Measurements from ENCODE around the gene SHROOM2. TPM values are rescaled to one million over a fixed set of nuclear protein-coding genes. Genes with fewer than 3 reads are reported as not detected.

The SHROOM2 gene
- total and polyA plus RNA-seq, 7 donors = 0.71 to 3.0 (median 1.8) TPM

DNA sequence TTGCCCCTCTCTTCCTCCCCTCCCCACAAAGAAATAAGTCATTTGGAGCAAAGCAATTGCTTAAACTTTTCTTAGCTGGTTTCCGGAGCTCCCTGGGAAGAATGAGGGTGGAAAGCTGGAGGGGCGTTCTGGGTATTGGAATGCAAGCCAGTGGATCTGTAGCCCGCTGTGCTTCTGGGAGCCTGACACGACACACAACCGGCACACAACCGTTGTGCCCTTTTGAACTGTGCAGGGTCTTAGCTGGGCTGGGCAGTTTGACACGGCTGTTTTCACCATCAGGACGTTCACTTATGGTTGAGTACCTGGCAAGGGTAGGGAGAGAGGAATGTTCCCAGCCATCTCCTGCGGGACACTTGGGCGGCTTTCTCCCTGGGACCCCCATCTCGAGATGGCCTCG lies 38.3 kb downstream of the SHROOM2 start:
- intact Hi-C loops (cut with DNase I) = no loop called here
- Histone ChIP-seq H3K27me3 (no peaks in the 10 kb centered on the region), H3K9me3 (no peaks in the 10 kb centered on the region), H3K4me3 (no peak overlapping the region), H3K4me1 (no peaks in the 10 kb centered on the region), H3K27ac (no peak overlapping the region), H3K36me3 (no peaks in the 10 kb centered on the region)
- 77 to 90% methylated on average over 12 of the region's 12 CpGs for WGBS, 2 donors
- TF ChIP-seq EP300 (IDR thresholded peaks at IDR 0.05) = no peak
- DNase-seq = no peak

DNA sequence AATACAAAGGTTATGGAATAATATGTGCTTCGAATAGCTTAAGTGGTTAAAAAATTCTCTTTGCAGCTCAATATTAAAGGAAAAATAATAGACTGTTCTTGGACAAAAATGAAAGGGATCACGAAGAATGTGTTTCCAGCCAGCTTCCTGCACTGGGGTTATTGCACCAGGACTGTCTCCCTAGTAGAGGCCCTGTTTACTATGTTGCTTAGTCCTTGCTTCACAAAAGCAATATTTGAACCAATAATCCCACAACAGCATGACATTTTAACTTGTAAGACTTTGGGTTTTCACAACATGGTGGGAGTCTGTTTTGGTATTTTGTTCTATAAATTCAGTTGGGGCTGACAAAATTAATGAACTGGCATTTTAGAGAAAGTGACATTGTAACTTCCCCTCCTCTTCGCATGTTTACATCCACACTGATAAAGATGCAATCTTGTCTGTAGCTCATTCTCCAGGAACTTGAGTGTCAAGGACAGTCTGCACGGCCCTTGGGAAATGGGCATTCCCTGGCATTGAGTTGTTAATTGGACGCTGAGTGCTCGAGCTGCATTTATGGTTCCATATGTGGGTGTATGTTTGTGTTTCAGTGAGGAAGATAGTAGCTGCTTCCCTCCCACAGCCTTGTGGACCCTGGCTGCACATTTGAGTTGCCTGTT lies 39.0 kb downstream of the SHROOM2 start:
- H3K4me1 ChIP-seq = no peaks in the 10 kb centered on the region
- H3K36me3 ChIP-seq = no peaks in the 10 kb centered on the region
- TF ChIP-seq EP300 (IDR thresholded peaks at IDR 0.05) (no peak), POLR2A (IDR thresholded peaks at IDR 0.05) (no peak), POLR2AphosphoS5 (IDR thresholded peaks at IDR 0.05) (no peak)
- TF ChIP-seq, protein P1, sequence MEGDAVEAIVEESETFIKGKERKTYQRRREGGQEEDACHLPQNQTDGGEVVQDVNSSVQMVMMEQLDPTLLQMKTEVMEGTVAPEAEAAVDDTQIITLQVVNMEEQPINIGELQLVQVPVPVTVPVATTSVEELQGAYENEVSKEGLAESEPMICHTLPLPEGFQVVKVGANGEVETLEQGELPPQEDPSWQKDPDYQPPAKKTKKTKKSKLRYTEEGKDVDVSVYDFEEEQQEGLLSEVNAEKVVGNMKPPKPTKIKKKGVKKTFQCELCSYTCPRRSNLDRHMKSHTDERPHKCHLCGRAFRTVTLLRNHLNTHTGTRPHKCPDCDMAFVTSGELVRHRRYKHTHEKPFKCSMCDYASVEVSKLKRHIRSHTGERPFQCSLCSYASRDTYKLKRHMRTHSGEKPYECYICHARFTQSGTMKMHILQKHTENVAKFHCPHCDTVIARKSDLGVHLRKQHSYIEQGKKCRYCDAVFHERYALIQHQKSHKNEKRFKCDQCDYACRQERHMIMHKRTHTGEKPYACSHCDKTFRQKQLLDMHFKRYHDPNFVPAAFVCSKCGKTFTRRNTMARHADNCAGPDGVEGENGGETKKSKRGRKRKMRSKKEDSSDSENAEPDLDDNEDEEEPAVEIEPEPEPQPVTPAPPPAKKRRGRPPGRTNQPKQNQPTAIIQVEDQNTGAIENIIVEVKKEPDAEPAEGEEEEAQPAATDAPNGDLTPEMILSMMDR (IDR thresholded peaks at IDR 0.05) = no peak
- DNase-seq = no peak
- H3K27ac ChIP-seq = no peak overlapping the region
- 64 to 67% methylated on average over 6 of the region's 6 CpGs for WGBS, 2 donors
- no peak overlapping the region for H3K4me3 ChIP-seq
- intact Hi-C loops (cut with DNase I) = no loop called here
- H3K27me3 ChIP-seq = no peaks in the 10 kb centered on the region
- H3K9me3 ChIP-seq = no peaks in the 10 kb centered on the region

DNA sequence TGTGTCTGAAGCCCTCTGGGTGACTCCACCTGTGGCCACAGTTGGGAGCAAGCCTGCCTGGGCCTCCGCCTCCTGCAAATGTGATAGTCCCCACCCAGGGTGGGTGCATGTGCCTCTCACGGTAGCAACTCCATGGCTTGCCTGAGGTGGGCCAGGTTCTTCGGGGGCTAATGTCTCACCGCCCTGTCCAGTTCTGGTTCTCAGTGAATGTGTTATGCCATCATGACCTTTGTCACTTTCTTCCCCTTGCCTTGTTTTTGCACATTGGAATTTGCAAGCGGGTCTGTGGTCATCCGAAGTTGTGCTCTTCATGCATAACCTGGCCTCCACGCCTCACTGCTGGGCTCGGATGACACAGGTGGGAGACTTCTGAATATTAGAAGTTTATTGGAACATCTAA lies 39.7 kb downstream of the SHROOM2 start:
- intact Hi-C loops (cut with DNase I) = no loop called here
- TF ChIP-seq, protein P1 (IDR thresholded peaks at IDR 0.05) = no peak
- TF ChIP-seq EP300 (IDR thresholded peaks at IDR 0.05) (no peak), POLR2A (IDR thresholded peaks at IDR 0.05) (no peak), POLR2AphosphoS5 (IDR thresholded peaks at IDR 0.05) (no peak)
- no peak for DNase-seq
- Histone ChIP-seq H3K9me3 (no peaks in the 10 kb centered on the region), H3K27me3 (no peaks in the 10 kb centered on the region), H3K4me1 (no peaks in the 10 kb centered on the region), H3K36me3 (no peaks in the 10 kb centered on the region), H3K4me3 (no peak overlapping the region), H3K27ac (no peak overlapping the region)
- WGBS, 2 donors = 95% methylated on average over 8 of the region's 8 CpGs

DNA sequence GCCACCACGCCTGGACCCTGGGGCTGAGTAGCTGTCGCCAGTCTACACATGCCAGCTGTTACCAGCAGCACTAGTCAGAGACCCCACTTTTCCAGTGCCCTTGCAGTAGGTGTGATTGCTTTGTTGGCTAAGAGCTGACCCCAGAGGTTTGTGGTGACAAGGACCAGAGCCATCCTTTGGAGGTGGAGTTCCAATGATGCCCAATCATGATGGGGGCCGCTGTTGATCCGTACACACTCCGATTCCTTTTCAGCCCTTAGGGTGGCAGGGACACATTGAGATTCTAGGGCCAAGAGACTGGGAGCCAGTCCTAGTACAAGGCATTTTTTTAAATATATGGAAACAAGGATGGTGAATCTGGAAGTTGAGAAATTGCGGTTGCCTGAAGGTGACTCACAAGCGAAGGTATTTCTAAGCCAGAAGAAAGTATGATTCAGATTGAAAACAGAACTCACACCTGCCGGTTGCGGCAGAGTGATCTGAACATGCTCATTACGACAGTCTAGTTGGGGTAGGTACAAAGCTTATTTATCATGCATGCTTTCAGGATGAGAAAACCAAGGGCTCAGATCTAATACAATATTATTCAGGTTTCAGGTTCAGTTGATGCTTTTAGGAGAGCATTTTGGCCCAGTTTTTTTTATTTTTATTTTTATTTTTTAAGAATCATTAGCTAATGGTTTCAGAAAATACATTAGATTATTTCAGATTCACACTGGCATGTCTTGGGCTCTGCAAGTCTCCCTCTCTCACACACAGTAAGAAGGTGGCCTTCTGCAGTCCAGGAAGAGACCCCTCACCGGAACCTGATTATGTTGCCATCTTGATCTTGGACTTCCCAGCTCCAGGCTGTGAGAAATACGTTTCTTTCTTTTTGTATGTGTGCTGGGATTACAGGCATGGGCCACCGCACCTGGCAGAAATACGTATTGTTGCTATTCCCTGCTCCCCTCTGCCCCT lies 43.4 kb downstream of the SHROOM2 start:
- no peak overlapping the region for H3K4me3 ChIP-seq
- intact Hi-C loops (cut with DNase I) = no loop called here
- 89% methylated on average over 14 of the region's 14 CpGs for WGBS, 2 donors
- TF ChIP-seq, protein P1 (IDR thresholded peaks at IDR 0.05) = no peak
- TF ChIP-seq EP300 (IDR thresholded peaks at IDR 0.05) (no peak), POLR2A (IDR thresholded peaks at IDR 0.05) (no peak), POLR2AphosphoS5 (IDR thresholded peaks at IDR 0.05) (no peak)
- no peaks in the 10 kb centered on the region for H3K9me3 ChIP-seq
- no peak overlapping the region for H3K27ac ChIP-seq
- H3K36me3 ChIP-seq = no peaks in the 10 kb centered on the region
- H3K4me1 ChIP-seq = no peaks in the 10 kb centered on the region
- DNase-seq = no peak
- H3K27me3 ChIP-seq = no peaks in the 10 kb centered on the region

DNA sequence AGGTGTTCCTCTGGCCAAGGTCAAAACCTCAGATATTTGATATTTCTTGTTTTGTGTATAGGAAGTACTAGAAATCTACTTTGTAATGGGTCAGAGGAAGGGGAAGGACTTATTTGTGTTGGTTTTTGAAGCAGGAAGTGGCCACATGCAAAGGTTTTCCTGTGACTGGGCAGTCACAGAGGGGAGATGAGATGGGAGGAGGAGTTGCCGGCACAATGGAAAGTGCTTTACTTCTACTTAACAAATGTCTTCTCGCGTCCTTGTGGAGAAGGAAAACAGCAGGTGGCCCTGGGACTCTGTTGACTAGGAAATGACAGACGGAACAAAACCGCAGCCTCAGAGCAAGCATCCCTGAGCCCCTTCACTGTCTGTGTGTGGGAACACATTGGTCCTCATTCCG lies 46.6 kb downstream of the SHROOM2 start:
- 54 to 81% methylated on average over 6 of the region's 6 CpGs for whole genome bisulfite sequencing, 2 donors
- intact Hi-C loops (cut with DNase I) = no loop called here
- TF ChIP-seq POLR2AphosphoS5 (IDR thresholded peaks at IDR 0.05) (no peak), EP300 (IDR thresholded peaks at IDR 0.05) (no peak), POLR2A (IDR thresholded peaks at IDR 0.05) (no peak)
- TF ChIP-seq, protein P1 (IDR thresholded peaks at IDR 0.05) = no peak
- H3K4me1 ChIP-seq = no peaks in the 10 kb centered on the region
- H3K4me3 ChIP-seq = no peak overlapping the region
- no peaks in the 10 kb centered on the region for H3K27me3 ChIP-seq
- no peak overlapping the region for H3K27ac ChIP-seq
- DNase-seq = no peak
- H3K36me3 ChIP-seq = no peaks in the 10 kb centered on the region
- H3K9me3 ChIP-seq = no peaks in the 10 kb centered on the region
